ENCODE results near the gene KIAA1217.

Gene KIAA1217

DNA sequence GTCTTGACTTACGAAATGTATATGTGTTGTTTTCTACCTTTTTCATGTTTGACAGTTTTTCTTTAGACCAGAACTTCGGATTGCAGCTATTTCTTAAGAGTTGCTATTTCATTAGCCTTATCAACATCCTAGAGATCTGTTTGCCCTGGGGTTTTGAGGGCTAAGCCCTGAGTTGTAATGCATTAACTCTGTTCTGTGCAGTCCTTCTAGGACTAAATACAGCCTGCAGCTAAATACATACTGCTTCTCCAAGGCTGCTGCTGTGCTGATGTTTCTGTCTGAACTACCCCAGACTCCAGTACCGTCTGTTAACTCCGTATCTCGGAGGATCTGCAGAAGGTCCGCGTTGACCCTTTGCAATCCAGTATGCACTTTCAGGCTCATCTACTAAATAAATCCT, 26.5 kb downstream of the KIAA1217 start:
- no peaks in the 10 kb centered on the region for H3K27me3 ChIP-seq (ENCODE audit: insufficient read depth, low read depth)
- no peaks in the 10 kb centered on the region for H3K36me3 ChIP-seq (ENCODE audit: insufficient read depth)
- TF ChIP-seq, protein P1, sequence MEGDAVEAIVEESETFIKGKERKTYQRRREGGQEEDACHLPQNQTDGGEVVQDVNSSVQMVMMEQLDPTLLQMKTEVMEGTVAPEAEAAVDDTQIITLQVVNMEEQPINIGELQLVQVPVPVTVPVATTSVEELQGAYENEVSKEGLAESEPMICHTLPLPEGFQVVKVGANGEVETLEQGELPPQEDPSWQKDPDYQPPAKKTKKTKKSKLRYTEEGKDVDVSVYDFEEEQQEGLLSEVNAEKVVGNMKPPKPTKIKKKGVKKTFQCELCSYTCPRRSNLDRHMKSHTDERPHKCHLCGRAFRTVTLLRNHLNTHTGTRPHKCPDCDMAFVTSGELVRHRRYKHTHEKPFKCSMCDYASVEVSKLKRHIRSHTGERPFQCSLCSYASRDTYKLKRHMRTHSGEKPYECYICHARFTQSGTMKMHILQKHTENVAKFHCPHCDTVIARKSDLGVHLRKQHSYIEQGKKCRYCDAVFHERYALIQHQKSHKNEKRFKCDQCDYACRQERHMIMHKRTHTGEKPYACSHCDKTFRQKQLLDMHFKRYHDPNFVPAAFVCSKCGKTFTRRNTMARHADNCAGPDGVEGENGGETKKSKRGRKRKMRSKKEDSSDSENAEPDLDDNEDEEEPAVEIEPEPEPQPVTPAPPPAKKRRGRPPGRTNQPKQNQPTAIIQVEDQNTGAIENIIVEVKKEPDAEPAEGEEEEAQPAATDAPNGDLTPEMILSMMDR (conservative IDR thresholded peaks at IDR 0.05; ENCODE audit: low read depth, low read length), result no peak
- H4K20me1 ChIP-seq (ENCODE audit: insufficient read depth), result no peaks in the 10 kb centered on the region
- H3K79me2 ChIP-seq (ENCODE audit: insufficient read depth, low read depth), result no peaks in the 10 kb centered on the region
- H3K4me2 ChIP-seq, result no peak overlapping the region
- H2AFZ ChIP-seq (ENCODE audit: low read depth), result no peak overlapping the region
- H3K27ac ChIP-seq, result no peak overlapping the region
- no peak overlapping the region for H3K4me3 ChIP-seq (IDR thresholded peaks at IDR 0.05; ENCODE audit: insufficient read depth, low read depth, low read length)
- no peaks in the 10 kb centered on the region for H3K4me1 ChIP-seq (ENCODE audit: low read depth, poor library complexity, severe bottlenecking)
- H3K9ac ChIP-seq, result no peak overlapping the region

DNA sequence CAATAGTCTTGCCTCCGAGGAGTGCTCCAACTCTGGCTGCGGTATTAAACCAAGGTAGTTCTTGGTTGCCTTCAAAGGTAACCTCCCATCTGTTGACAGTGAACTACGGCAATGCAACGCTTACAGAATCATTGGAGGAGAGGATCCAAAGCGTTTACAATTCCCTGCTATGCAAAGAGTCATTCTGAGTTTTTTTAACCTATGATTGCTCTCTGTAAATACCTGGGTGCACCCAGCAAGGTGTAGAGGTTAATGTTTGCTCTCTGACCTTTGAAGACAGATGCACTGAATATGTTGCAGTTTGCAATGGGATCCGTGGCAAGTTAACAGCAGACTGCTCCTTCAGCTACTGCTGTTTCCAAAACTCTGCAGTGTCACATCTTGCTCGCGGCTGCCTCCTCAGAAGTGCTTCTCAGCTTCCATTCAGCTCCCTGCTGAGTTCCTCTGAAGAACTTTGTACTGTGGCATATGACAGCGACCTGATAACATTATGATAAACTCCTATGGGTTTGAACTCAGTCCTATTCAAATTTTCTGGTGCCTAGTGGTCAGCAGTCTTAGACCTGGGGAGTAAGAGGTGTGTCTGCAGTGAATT, 29.0 kb downstream of the KIAA1217 start:
- TF ChIP-seq, protein P1 (conservative IDR thresholded peaks at IDR 0.05; ENCODE audit: low read depth, low read length), result no peak
- H2AFZ ChIP-seq (ENCODE audit: low read depth), result no peak overlapping the region
- H3K27ac ChIP-seq, result no peak overlapping the region
- no peaks in the 10 kb centered on the region for H4K20me1 ChIP-seq (ENCODE audit: insufficient read depth)
- no peak overlapping the region for H3K4me2 ChIP-seq
- H3K36me3 ChIP-seq (ENCODE audit: insufficient read depth), result no peaks in the 10 kb centered on the region
- H3K79me2 ChIP-seq (ENCODE audit: insufficient read depth, low read depth), result no peaks in the 10 kb centered on the region
- H3K4me3 ChIP-seq (IDR thresholded peaks at IDR 0.05; ENCODE audit: insufficient read depth, low read depth, low read length), result no peak overlapping the region
- no peaks in the 10 kb centered on the region for H3K4me1 ChIP-seq (ENCODE audit: low read depth, poor library complexity, severe bottlenecking)
- no peak overlapping the region for H3K9ac ChIP-seq
- no peaks in the 10 kb centered on the region for H3K27me3 ChIP-seq (ENCODE audit: insufficient read depth, low read depth)

DNA sequence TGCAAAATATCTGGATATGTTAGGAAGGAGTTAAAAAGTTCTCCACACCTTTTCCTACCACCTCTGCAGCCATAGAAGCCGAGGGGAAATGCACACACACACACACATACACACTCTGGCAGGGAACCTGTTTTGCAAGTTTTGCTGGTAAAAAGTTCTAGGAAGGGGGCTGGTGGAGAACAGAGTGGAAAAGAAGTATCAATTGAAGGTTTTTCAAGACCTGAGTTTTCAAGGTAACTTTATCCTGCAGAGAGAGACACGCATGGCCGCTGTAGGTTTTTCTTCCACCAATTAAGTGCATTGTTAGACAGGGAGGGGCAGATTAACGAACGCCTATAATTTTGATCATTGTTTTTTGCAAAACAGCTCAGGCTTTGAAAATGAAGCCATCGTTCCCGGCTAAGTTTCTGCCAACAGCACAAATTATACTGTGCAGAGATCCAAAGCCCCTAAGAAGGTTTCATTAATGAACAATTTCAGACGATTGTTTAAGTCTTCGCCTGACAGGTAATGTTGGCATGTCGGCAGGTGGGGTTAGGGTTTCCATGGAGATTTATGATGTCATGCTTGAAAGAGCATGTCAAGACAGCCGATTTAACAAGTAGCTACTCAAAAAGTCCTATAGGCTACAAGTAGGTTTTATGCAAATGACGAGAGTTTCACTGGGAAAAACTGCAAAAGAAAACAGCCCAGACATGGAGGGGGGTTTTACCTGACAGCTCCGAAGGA, 29.7 kb downstream of the KIAA1217 start:
- Histone ChIP-seq H3K4me2 (no peak overlapping the region), H3K36me3 (ENCODE audit: insufficient read depth) (no peaks in the 10 kb centered on the region), H3K27ac (no peak overlapping the region), H3K79me2 (ENCODE audit: insufficient read depth, low read depth) (no peaks in the 10 kb centered on the region), H3K4me1 (ENCODE audit: low read depth, poor library complexity, severe bottlenecking) (no peaks in the 10 kb centered on the region), H3K4me3 (IDR thresholded peaks at IDR 0.05; ENCODE audit: insufficient read depth, low read depth, low read length) (no peak overlapping the region), H3K27me3 (ENCODE audit: insufficient read depth, low read depth) (no peaks in the 10 kb centered on the region), H3K9ac (no peak overlapping the region), H2AFZ (ENCODE audit: low read depth) (no peak overlapping the region), H4K20me1 (ENCODE audit: insufficient read depth) (no peaks in the 10 kb centered on the region)
- TF ChIP-seq, protein P1 (conservative IDR thresholded peaks at IDR 0.05; ENCODE audit: low read depth, low read length), result no peak

DNA sequence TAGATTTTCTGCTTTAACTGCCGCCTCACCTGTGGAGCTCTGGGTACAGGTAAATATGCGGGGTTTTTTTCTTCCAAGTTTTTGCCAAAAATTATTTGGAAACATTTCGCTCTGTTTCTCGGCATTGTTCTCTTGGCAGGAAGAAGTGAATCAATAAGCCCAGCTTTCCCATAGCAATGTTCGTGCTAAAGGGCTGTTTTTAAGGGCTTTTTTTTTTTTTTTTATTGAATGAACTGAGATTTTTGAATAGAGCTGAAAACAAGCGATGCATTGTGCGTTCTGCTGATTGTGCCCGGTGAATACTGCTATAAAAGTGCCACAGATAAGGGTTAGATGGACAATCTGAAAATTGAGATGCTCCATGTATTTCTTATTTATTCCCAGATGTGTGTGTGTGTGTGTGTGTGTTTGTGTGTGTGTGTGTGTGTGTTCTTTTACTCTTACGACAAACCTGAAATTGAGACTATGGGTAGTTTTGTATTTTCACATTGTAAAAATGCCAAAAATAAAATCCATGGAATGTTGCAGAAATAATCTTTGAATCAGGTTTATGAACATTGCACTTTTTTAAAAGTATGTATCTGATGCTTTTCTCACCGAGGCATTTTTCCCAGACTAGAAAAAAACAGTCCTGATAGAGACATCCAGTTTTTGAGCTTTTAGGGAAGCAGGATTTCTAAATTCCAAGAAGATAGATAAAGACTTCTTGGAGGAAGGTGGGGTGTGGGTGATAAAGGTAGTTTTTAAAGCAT, 30.5 kb downstream of the KIAA1217 start:
- H3K4me2 ChIP-seq, result no peak overlapping the region
- H3K27ac ChIP-seq, result no peak overlapping the region
- no peaks in the 10 kb centered on the region for H3K4me1 ChIP-seq (ENCODE audit: low read depth, poor library complexity, severe bottlenecking)
- H3K36me3 ChIP-seq (ENCODE audit: insufficient read depth), result no peaks in the 10 kb centered on the region
- no peak overlapping the region for H2AFZ ChIP-seq (ENCODE audit: low read depth)
- no peaks in the 10 kb centered on the region for H3K27me3 ChIP-seq (ENCODE audit: insufficient read depth, low read depth)
- H3K4me3 ChIP-seq (IDR thresholded peaks at IDR 0.05; ENCODE audit: insufficient read depth, low read depth, low read length), result no peak overlapping the region
- H3K79me2 ChIP-seq (ENCODE audit: insufficient read depth, low read depth), result no peaks in the 10 kb centered on the region
- H4K20me1 ChIP-seq (ENCODE audit: insufficient read depth), result no peaks in the 10 kb centered on the region
- no peak overlapping the region for H3K9ac ChIP-seq
- TF ChIP-seq, protein P1 (conservative IDR thresholded peaks at IDR 0.05; ENCODE audit: low read depth, low read length), result no peak

Measured in KMS-11 (cell line).